ENCODE results near the gene ANKRD34A. TPM values are rescaled to one million over a fixed set of nuclear protein-coding genes. Genes with fewer than 3 reads are reported as not detected.

ANKRD34A gene
- total and polyA plus RNA-seq, 2 of the 13 experiments (the other 11 are each of a cell fraction or from before 2014, with no cell fraction given): 0.05 to 0.07 TPM

GRCh38 chr1:145964328-145965118 is at the start of gene ANKRD34A, which contains the start of gene POLR3GL (continued):
- TF ChIP-seq ZNF124 (CRISPR knock-in tag; IDR thresholded peaks at IDR 0.05): 0 out of 2 replicates have a peak, but pooled peaks have one; percentile 34
- TF ChIP-seq ZBTB2 (CRISPR knock-in tag; IDR thresholded peaks at IDR 0.05; ENCODE audit: low read depth): no peak
- TF ChIP-seq HNRNPH1 (optimal IDR thresholded peaks at IDR 0.05; ENCODE audit: low read depth, low read length): no peak
- no peak for TF ChIP-seq STAT5B (CRISPR knock-in tag; IDR thresholded peaks at IDR 0.05)
- peak; percentile 21; the same call in 1 of the 2 replicates for TF ChIP-seq MAZ (IDR thresholded peaks at IDR 0.05; ENCODE audit: borderline replicate concordance, low read depth, low read length)
- TF ChIP-seq MAZ (CRISPR knock-in tag; IDR thresholded peaks at IDR 0.05; ENCODE audit: low read depth): 0 out of 2 replicates have a peak, but pooled peaks have one; percentile 52
- no peak for TF ChIP-seq FOXO4 (CRISPR knock-in tag; conservative IDR thresholded peaks at IDR 0.05)
- TF ChIP-seq JUNB (CRISPR knock-in tag; IDR thresholded peaks at IDR 0.05; ENCODE audit: borderline replicate concordance): no peak
- no peak for TF ChIP-seq ZNF44 (CRISPR knock-in tag; IDR thresholded peaks at IDR 0.05)
- no peak for TF ChIP-seq DPF2 (CRISPR knock-in tag; IDR thresholded peaks at IDR 0.05; ENCODE audit: borderline replicate concordance, low read depth)
- no peak for TF ChIP-seq LBX2 (CRISPR knock-in tag; IDR thresholded peaks at IDR 0.05; ENCODE audit: borderline replicate concordance)
- no peak for TF ChIP-seq ZNF572 (CRISPR knock-in tag; IDR thresholded peaks at IDR 0.05)
- no peak for TF ChIP-seq ZFAT (CRISPR knock-in tag; conservative IDR thresholded peaks at IDR 0.05)
- TF ChIP-seq POLR2A (IDR thresholded peaks at IDR 0.05; ENCODE audit: insufficient read depth in 1 of 2, low read depth in 2 of 2, low read length in 2 of 2): peak; percentile 57 to 85
- TF ChIP-seq ZNF260 (CRISPR knock-in tag; IDR thresholded peaks at IDR 0.05; ENCODE audit: borderline replicate concordance, low read depth): no peak
- no peak for TF ChIP-seq ZUFSP (CRISPR knock-in tag; IDR thresholded peaks at IDR 0.05; ENCODE audit: borderline replicate concordance)
- no peak for TF ChIP-seq KDM1A (CRISPR knock-in tag; IDR thresholded peaks at IDR 0.05)
- no peak for TF ChIP-seq ZHX1 (CRISPR knock-in tag; IDR thresholded peaks at IDR 0.05; ENCODE audit: low read depth)
- TF ChIP-seq AKAP8 (CRISPR knock-in tag; IDR thresholded peaks at IDR 0.05): no peak; the same call in 1 of the 2 replicates
- no peak for TF ChIP-seq ATRX (CRISPR knock-in tag; IDR thresholded peaks at IDR 0.05; ENCODE audit: borderline replicate concordance)
- peak; percentile 33; the same call in 1 of the 2 replicates for TF ChIP-seq MIXL1 (CRISPR knock-in tag; IDR thresholded peaks at IDR 0.05)
